Measurements from ENCODE around the gene EEF2K. TPM values are rescaled to one million over a fixed set of nuclear protein-coding genes. Genes with fewer than 3 reads are reported as not detected.

The EEF2K gene
- total and polyA plus RNA-seq, 2 of the 13 experiments (the other 11 are each of a cell fraction or from before 2014, with no cell fraction given), result 22.0 to 23.8 TPM

DNA sequence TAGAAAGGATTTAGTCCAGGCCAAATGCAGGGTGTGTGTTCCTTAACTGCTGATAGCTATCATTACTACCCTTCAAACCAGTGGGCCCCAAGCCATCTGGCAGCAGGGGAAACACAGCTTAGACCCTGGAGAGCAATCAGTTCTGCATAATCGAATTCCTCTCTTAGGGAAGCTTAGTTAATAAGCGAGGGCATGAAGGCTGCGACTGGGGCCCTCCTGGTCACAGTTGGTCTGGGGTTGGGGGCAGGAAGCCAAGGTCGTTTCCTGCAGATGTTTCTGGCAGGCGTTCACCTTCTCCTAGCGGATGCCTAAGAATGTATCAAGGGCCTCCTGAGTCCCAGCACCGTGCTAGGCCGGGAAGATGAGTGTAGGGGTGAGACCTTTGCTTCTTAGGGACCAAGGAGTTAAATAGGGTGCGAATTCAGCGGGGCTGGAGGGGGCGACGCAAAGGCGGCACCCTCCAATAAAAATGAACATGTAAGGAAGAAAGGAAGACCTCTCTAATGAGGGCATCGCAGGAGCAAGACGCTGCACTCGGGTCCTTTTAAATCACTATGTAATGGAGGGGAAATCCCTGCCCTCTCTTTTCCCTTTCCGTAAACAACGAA, 16.5 kb upstream of the EEF2K start (continued):
- TF ChIP-seq, protein P1, sequence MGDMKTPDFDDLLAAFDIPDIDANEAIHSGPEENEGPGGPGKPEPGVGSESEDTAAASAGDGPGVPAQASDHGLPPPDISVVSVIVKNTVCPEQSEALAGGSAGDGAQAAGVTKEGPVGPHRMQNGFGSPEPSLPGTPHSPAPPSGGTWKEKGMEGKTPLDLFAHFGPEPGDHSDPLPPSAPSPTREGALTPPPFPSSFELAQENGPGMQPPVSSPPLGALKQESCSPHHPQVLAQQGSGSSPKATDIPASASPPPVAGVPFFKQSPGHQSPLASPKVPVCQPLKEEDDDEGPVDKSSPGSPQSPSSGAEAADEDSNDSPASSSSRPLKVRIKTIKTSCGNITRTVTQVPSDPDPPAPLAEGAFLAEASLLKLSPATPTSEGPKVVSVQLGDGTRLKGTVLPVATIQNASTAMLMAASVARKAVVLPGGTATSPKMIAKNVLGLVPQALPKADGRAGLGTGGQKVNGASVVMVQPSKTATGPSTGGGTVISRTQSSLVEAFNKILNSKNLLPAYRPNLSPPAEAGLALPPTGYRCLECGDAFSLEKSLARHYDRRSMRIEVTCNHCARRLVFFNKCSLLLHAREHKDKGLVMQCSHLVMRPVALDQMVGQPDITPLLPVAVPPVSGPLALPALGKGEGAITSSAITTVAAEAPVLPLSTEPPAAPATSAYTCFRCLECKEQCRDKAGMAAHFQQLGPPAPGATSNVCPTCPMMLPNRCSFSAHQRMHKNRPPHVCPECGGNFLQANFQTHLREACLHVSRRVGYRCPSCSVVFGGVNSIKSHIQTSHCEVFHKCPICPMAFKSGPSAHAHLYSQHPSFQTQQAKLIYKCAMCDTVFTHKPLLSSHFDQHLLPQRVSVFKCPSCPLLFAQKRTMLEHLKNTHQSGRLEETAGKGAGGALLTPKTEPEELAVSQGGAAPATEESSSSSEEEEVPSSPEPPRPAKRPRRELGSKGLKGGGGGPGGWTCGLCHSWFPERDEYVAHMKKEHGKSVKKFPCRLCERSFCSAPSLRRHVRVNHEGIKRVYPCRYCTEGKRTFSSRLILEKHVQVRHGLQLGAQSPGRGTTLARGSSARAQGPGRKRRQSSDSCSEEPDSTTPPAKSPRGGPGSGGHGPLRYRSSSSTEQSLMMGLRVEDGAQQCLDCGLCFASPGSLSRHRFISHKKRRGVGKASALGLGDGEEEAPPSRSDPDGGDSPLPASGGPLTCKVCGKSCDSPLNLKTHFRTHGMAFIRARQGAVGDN (CRISPR knock-in tag; IDR thresholded peaks at IDR 0.05), result no peak
- TF ChIP-seq MIXL1 (CRISPR knock-in tag; IDR thresholded peaks at IDR 0.05), result 0 out of 2 replicates have a peak, but pooled peaks have one; percentile 16
- TF ChIP-seq, protein P2, sequence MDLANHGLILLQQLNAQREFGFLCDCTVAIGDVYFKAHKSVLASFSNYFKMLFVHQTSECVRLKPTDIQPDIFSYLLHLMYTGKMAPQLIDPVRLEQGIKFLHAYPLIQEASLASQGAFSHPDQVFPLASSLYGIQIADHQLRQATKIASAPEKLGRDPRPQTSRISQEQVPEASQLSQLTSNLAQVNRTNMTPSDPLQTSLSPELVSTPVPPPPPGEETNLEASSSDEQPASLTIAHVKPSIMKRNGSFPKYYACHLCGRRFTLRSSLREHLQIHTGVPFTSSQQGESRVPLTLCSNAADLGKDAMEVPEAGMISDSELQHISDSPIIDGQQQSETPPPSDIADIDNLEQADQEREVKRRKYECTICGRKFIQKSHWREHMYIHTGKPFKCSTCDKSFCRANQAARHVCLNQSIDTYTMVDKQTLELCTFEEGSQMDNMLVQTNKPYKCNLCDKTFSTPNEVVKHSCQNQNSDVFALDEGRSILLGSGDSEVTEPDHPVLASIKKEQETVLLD (CRISPR knock-in tag; IDR thresholded peaks at IDR 0.05; ENCODE audit: low read depth), result no peak
- no peak for TF ChIP-seq FIP1L1 (IDR thresholded peaks at IDR 0.05; ENCODE audit: borderline replicate concordance, insufficient read depth, low read depth, low read length)
- TF ChIP-seq, protein P3, sequence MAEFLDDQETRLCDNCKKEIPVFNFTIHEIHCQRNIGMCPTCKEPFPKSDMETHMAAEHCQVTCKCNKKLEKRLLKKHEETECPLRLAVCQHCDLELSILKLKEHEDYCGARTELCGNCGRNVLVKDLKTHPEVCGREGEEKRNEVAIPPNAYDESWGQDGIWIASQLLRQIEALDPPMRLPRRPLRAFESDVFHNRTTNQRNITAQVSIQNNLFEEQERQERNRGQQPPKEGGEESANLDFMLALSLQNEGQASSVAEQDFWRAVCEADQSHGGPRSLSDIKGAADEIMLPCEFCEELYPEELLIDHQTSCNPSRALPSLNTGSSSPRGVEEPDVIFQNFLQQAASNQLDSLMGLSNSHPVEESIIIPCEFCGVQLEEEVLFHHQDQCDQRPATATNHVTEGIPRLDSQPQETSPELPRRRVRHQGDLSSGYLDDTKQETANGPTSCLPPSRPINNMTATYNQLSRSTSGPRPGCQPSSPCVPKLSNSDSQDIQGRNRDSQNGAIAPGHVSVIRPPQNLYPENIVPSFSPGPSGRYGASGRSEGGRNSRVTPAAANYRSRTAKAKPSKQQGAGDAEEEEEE (CRISPR knock-in tag; IDR thresholded peaks at IDR 0.05; ENCODE audit: borderline replicate concordance), result peak; percentile 90; the same call in 1 of the 2 replicates
- no peak for TF ChIP-seq RFXANK (CRISPR knock-in tag; IDR thresholded peaks at IDR 0.05)
- TF ChIP-seq ZNF83 (CRISPR knock-in tag; IDR thresholded peaks at IDR 0.05; ENCODE audit: borderline replicate concordance), result no peak
- TF ChIP-seq ZSCAN12 (CRISPR knock-in tag; IDR thresholded peaks at IDR 0.05), result no peak
- TF ChIP-seq, protein P4, sequence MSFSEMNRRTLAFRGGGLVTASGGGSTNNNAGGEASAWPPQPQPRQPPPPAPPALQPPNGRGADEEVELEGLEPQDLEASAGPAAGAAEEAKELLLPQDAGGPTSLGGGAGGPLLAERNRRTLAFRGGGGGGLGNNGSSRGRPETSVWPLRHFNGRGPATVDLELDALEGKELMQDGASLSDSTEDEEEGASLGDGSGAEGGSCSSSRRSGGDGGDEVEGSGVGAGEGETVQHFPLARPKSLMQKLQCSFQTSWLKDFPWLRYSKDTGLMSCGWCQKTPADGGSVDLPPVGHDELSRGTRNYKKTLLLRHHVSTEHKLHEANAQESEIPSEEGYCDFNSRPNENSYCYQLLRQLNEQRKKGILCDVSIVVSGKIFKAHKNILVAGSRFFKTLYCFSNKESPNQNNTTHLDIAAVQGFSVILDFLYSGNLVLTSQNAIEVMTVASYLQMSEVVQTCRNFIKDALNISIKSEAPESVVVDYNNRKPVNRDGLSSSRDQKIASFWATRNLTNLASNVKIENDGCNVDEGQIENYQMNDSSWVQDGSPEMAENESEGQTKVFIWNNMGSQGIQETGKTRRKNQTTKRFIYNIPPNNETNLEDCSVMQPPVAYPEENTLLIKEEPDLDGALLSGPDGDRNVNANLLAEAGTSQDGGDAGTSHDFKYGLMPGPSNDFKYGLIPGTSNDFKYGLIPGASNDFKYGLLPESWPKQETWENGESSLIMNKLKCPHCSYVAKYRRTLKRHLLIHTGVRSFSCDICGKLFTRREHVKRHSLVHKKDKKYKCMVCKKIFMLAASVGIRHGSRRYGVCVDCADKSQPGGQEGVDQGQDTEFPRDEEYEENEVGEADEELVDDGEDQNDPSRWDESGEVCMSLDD (CRISPR knock-in tag; IDR thresholded peaks at IDR 0.05; ENCODE audit: borderline replicate concordance), result no peak
- no peak for TF ChIP-seq NFE2L1 (CRISPR knock-in tag; IDR thresholded peaks at IDR 0.05; ENCODE audit: borderline replicate concordance)
- no peak for TF ChIP-seq ZC3H13 (CRISPR knock-in tag; IDR thresholded peaks at IDR 0.05)
- no peak for TF ChIP-seq HOXA7 (CRISPR knock-in tag; IDR thresholded peaks at IDR 0.05)
- TF ChIP-seq, protein P5, sequence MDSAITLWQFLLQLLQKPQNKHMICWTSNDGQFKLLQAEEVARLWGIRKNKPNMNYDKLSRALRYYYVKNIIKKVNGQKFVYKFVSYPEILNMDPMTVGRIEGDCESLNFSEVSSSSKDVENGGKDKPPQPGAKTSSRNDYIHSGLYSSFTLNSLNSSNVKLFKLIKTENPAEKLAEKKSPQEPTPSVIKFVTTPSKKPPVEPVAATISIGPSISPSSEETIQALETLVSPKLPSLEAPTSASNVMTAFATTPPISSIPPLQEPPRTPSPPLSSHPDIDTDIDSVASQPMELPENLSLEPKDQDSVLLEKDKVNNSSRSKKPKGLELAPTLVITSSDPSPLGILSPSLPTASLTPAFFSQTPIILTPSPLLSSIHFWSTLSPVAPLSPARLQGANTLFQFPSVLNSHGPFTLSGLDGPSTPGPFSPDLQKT (CRISPR knock-in tag; IDR thresholded peaks at IDR 0.05; ENCODE audit: borderline replicate concordance), result no peak
- TF ChIP-seq SAFB2 (CRISPR knock-in tag; IDR thresholded peaks at IDR 0.05; ENCODE audit: borderline replicate concordance, low read depth), result no peak; the same call in 1 of the 2 replicates
- TF ChIP-seq ZBTB1 (CRISPR knock-in tag; IDR thresholded peaks at IDR 0.05; ENCODE audit: borderline replicate concordance), result no peak
- 0 out of 2 replicates have a peak, but pooled peaks have one; percentile 38 for TF ChIP-seq ZNF792 (CRISPR knock-in tag; IDR thresholded peaks at IDR 0.05)
- TF ChIP-seq MTA3 (CRISPR knock-in tag; IDR thresholded peaks at IDR 0.05), result no peak

Measured in HepG2 (cell line).